Measurements from ENCODE around the gene DACH2. TPM values are rescaled to one million over a fixed set of nuclear protein-coding genes. Genes with fewer than 3 reads are reported as not detected.
A peak's percentile ranks its signal among the peaks of the same experiment; 100 is the strongest.

The DACH2 gene
- total RNA-seq (2012; rRNA removed) (3.8 and 4.4 TPM in 2 replicates), polyA plus RNA-seq (2012; rRNA removed) (2.2 and 2.8 TPM in 2 replicates), Bru-seq, nascent RNA (percentile 31 among the genes with signal in this experiment), BruChase-seq, experiment 1, labeled RNA remaining after a 6-hour chase (percentile 28 among the genes with signal in this experiment), BruChase-seq, experiment 2, labeled RNA remaining after a 2-hour chase (percentile 37 among the genes with signal in this experiment)
- 1.0 and 1.2 TPM in 2 replicates for polyA plus RNA-seq (2012; cell fraction: cytosol; rRNA removed)
- 1.7 and 4.8 TPM in 2 replicates for polyA plus RNA-seq (2012; cell fraction: nucleus; rRNA removed; ENCODE audit: low replicate concordance)
- long read RNA-seq, partial matches to known transcripts: 0 of 1 reads
- long read RNA-seq, other reads (novel, unspliced or antisense): 1 of 1 reads

- no peak within 1 kb of the TSS for H3K56ac ChIP-seq (ENCODE audit: extremely low read depth, insufficient read depth, low read length)
- H3K4me1 ChIP-seq (ENCODE audit: control insufficient read depth, insufficient read depth, low read length): no peaks in the 10 kb centered on the region
- H4K91ac ChIP-seq (ENCODE audit: insufficient read depth, low read depth, low read length): no peak within 1 kb of the TSS
- H3K18ac ChIP-seq (ENCODE audit: low read depth, low read length): no peak within 1 kb of the TSS
- peak within 1 kb of the TSS; percentile 66 for H3K4me3 ChIP-seq (ENCODE audit: insufficient read depth, low read depth, low read length)
- no peaks in the 10 kb centered on the region for H3K79me1 ChIP-seq (ENCODE audit: low read depth in 1 of 2, low read length in 2 of 2)
- no peaks in the 10 kb centered on the region for H3K36me3 ChIP-seq (ENCODE audit: control insufficient read depth, insufficient read depth, low read length)
- ChIA-PET POLR2A (ENCODE audit: unreplicated experiment) (no interaction called here), CTCF (no interaction called here)
- intact Hi-C loops (cut with micrococcal nuclease): no loop called here
- no peak within 1 kb of the TSS for H3K27ac ChIP-seq (ENCODE audit: insufficient read depth, low read length)
- no peak within 1 kb of the TSS for H4K5ac ChIP-seq (ENCODE audit: low read depth, low read length)
- DNase-seq: peak; percentile 74
- ATAC-seq (ENCODE audit: low read depth): peak; percentile 99
- in situ Hi-C loops (cut with MboI; ENCODE audit: low sequenced_read_pairs): no loop called here
- no peaks in the 10 kb centered on the region for H3K9me3 ChIP-seq (ENCODE audit: control insufficient read depth, insufficient read depth, low read length)
- no peak for TF ChIP-seq CTCF (conservative IDR thresholded peaks at IDR 0.05; ENCODE audit: low read depth, low read length)
- no peak for TF ChIP-seq CHD1 (IDR thresholded peaks at IDR 0.05; ENCODE audit: low read depth, low read length)
- TF ChIP-seq FOS (IDR thresholded peaks at IDR 0.05; ENCODE audit: low read depth, low read length): no peak
- TF ChIP-seq NFE2L2 (IDR thresholded peaks at IDR 0.05; ENCODE audit: low read depth, low read length): no peak
- TF ChIP-seq MAFK (IDR thresholded peaks at IDR 0.05; ENCODE audit: low read depth, low read length): no peak
- TF ChIP-seq RCOR1 (IDR thresholded peaks at IDR 0.05; ENCODE audit: insufficient replicate concordance, low read length): no peak
- no peak for TF ChIP-seq MAZ (IDR thresholded peaks at IDR 0.05; ENCODE audit: borderline replicate concordance, low read depth, low read length)
- TF ChIP-seq BHLHE40 (IDR thresholded peaks at IDR 0.05; ENCODE audit: low read depth, low read length): no peak
- no peak for TF ChIP-seq RAD21 (IDR thresholded peaks at IDR 0.05; ENCODE audit: low read length)
- dilution Hi-C loops (cut with HindIII; ENCODE audit: low sequenced_read_pairs, unreplicated experiment): no loop called here
- BruUV-seq (replicated peaks): no TSS peak
- no peak within 1 kb of the TSS for H3K14ac ChIP-seq (replicated peaks; ENCODE audit: low read depth, low read length)
- 44% methylated on average over 10 of the region's 34 CpGs; no CpG with 5 or more reads in 1 of the 2 experiments for WGBS, 2 experiments (ENCODE audit: extremely low coverage in 2 of 2, insufficient read length in 1 of 2)
- peak within 1 kb of the TSS; percentile 80 for H3K4me2 ChIP-seq (ENCODE audit: low read depth, low read length)
- no peak within 1 kb of the TSS for H4K8ac ChIP-seq (ENCODE audit: low read depth in 2 of 2, low read length in 2 of 2)
- no peak within 1 kb of the TSS for H3K23ac ChIP-seq (ENCODE audit: low read depth, low read length)
- H2BK5ac ChIP-seq (ENCODE audit: low read depth, low read length, poor library complexity, severe bottlenecking): no peak within 1 kb of the TSS
- H2BK20ac ChIP-seq (ENCODE audit: low read depth, low read length): no peak within 1 kb of the TSS
- no peak within 1 kb of the TSS for H2AK9ac ChIP-seq (replicated peaks; ENCODE audit: low read depth, low read length, poor library complexity)
- peaks cover 7% of the 10 kb centered on the region for H3K27me3 ChIP-seq (ENCODE audit: control insufficient read depth, insufficient read depth, low read length)
- H2BK120ac ChIP-seq (ENCODE audit: low read depth, low read length): no peak within 1 kb of the TSS
- H3K9me1 ChIP-seq (ENCODE audit: insufficient read depth, low read length): no peaks in the 10 kb centered on the region
- no peaks in the 10 kb centered on the region for H4K20me1 ChIP-seq (ENCODE audit: insufficient read depth, low read length)
- H2AFZ ChIP-seq (replicated peaks; ENCODE audit: low read length, poor library complexity): peak within 1 kb of the TSS; percentile 83
- no peak within 1 kb of the TSS for H3K9ac ChIP-seq (ENCODE audit: low read depth, low read length)
- H2BK15ac ChIP-seq (ENCODE audit: low read depth, low read length): no peak within 1 kb of the TSS
- H3K4ac ChIP-seq (ENCODE audit: low read depth, low read length): no peak within 1 kb of the TSS
- no peak within 1 kb of the TSS for H2AK5ac ChIP-seq (ENCODE audit: low read depth, low read length)
Observed at GRCh38 chrX:86148024-86148511, at the start of gene DACH2. Gene DACH2, plus strand, starts transcription at chrX:86148451.

Data from IMR-90 (cell line).